ENCODE data around the gene F2RL1.

Gene F2RL1

DNA sequence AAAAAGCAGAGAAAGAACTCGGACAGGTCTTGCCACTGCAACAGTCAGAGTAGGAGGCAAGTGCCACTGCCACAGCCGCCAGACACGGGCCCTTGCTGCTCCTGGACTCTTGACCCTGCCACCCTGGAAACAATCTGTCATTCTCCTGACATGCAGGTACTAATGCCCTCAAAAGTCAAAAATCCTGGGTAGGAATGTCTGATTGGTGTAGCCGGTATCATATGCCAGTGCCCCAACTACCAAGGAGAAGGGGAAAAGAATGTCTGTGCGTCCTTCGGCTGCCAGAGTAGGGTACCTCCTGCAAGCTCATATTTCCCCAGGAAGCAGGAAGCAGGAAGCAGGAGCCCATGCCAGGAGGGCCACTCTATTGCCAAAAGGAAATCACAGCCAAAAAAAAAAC lies 30.5 kb upstream of the F2RL1 start:
- TF ChIP-seq, protein P1, sequence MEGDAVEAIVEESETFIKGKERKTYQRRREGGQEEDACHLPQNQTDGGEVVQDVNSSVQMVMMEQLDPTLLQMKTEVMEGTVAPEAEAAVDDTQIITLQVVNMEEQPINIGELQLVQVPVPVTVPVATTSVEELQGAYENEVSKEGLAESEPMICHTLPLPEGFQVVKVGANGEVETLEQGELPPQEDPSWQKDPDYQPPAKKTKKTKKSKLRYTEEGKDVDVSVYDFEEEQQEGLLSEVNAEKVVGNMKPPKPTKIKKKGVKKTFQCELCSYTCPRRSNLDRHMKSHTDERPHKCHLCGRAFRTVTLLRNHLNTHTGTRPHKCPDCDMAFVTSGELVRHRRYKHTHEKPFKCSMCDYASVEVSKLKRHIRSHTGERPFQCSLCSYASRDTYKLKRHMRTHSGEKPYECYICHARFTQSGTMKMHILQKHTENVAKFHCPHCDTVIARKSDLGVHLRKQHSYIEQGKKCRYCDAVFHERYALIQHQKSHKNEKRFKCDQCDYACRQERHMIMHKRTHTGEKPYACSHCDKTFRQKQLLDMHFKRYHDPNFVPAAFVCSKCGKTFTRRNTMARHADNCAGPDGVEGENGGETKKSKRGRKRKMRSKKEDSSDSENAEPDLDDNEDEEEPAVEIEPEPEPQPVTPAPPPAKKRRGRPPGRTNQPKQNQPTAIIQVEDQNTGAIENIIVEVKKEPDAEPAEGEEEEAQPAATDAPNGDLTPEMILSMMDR (IDR thresholded peaks at IDR 0.05), result no peak

DNA sequence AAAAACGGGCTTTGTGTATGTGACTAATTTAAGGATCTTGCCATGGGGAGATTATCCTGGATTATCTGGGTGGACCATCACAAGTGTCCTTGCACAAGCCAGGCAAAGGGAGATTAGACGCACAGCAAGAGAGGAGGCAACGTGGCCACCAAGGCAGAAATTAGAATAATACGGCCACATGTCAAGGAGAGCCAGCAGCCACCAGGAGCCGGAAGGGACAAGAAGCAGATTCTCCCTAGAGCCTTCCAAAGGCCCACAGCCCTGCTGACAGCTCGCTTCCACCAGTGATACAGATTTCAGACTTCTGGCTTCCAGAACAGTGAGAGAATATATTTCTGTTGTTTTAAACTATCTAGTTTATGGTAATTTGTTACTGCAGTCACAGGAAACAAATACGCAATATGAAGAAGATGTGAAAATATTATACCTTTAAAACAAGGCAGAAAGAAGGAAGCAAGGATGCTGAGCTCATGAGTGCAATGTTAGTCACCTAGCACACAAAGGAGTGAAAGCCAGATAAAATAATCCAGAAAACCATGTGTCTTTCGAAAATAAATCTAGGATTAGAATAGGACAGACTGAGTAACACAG lies 28.7 kb upstream of the F2RL1 start:
- TF ChIP-seq, protein P1 (IDR thresholded peaks at IDR 0.05), result no peak

DNA sequence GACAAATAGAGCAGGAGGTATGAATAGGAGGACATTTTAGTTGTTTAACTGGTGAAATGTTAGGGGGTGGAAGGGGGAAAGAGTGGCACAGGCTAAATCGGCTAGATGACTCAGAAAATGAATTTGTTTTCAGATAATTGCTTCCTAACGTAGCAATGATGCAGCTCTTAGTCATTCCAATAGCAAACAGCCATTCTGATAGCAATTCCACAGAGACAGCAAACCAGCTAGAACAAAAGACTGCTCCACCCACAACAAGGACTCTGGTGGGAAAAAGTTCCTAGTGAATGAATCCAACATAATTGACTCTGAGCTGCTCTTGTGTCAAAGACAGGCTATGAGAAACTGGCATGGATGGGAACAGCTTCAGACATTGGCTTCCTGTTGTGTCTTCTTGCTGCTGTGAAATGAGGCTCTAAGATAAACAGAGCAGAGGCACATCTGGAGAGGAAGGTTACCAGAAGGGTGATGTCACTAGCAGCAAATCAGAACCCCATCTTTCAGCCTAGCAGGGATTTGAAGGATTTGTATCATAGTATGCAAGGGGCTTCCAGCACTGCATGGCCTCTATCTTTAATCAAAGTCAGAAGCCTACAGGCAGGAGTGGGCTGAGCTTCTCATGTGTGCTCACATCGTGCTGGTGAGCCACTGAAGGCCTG lies 28.1 kb upstream of the F2RL1 start:
- TF ChIP-seq, protein P1 (IDR thresholded peaks at IDR 0.05), result no peak

DNA sequence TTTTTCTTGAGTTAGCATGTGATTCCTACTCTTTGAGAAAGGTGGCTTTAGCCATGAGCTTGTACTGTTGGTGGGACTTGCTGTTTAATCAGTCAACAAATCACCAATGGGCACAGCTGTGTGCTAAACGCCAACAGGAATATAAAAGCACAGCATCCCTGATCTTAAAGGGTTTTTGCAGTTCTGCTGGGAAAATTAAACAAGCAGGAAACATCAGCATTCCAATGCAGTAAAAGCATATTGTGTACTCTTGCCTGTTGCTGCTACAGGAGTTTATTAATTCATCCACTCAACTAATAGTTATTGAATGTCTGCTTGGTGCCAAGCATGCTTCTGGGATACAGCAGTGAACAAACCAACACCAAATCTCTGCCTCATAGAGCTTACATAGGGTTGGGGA lies 27.4 kb upstream of the F2RL1 start:
- TF ChIP-seq, protein P1 (IDR thresholded peaks at IDR 0.05), result no peak

DNA sequence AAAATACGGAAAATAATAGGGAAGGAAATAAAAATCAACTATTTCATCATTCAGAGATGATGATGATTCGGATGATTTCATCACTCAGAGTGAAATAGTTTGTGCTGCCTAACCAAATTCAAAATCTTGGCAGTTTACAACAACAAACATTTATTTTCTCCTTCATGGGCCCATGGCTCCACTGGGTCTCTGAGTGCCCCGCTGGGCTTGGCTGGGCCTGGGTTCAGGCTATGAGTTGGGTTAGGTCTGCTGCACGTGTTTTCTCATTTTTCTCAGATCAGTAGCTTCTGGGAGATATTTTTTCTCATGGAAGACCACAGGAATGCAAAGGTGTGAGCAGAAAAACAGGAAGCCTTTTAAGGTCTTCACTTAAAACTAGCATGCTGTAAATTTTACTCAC lies 24.0 kb upstream of the F2RL1 start:
- TF ChIP-seq, protein P1 (IDR thresholded peaks at IDR 0.05), result no peak

DNA sequence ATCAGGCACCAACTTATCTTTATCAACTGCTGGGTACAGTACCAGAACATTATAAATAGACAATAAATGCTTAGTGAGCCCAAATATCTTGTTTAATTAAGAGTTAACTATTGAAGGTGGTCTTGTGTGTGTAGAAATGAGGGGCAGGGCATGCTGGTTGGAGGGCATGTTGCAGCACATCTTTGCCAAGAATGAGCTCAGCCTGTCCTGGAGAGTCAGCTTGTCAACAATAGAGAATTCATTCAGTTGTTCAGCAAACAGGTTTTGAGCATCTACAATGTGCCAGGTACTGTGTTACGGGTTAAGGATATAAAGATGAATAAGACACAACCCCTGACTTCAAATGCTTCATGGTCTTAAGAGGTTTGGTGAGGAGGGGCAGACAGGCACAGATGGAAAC lies 19.2 kb upstream of the F2RL1 start:
- TF ChIP-seq, protein P1 (IDR thresholded peaks at IDR 0.05), result no peak

DNA sequence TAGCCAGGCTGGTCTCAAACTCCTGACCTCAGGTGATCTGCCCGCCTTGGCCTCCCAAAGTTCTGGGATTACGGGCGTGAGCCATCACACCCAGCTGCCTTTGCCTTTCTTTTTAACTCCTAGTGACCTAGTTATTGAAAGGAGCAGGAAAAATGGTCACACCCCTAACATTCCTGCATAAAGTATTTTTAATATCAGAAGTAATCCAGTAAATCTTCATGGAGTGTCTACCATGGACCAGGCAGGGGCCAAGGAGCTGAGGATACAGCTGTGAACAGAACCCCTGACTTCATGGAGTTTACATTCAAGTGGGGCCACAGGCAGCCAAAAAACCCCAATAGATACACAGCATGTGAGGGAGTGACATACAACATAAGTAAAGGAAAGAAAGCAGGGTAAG lies 18.3 kb upstream of the F2RL1 start:
- TF ChIP-seq, protein P1 (IDR thresholded peaks at IDR 0.05), result no peak

Measured in LNCAP (cell line).